HG02610 (cell line): ENCODE measurements around the gene ELMOD1.
A peak's percentile ranks its signal among the peaks of the same experiment; 100 is the strongest.

Source experiments
- ATAC-seq: cut with Tn5 transposase; IDR thresholded peaks from one replicate; pipeline ENCODE4 v1.9.1; 2021; ENCODE audit warnings: mild to moderate bottlenecking, moderate library complexity; ENCODE audit not compliant: unreplicated experiment

ELMOD1 gene

DNA sequence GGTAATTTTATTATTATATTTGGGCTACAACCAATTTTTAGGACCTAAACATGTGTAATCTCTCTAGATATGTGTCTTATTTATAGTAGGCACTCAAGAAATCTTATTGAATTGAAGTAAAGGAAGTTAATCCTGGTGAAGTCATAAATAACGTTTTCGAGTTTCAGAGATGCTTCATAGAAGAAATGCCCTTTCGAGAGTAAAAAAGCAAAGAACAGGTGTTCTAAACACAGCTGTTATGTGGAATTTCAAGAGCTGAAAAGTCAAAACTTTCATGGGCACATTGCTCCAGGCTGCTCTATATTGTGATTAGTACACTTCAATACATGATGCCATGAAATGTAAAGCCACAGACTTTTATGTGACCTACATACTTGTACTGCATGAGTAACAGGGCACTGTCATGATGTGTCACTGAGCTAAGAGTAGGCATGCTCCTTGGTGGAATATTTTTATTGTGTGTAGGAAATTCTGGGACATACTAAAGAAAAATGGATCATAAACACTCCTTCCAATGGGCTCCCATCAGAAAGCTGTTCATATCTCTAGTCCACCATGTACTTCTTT, 7.2 kb upstream of the ELMOD1 start:
- no peak for ATAC-seq

DNA sequence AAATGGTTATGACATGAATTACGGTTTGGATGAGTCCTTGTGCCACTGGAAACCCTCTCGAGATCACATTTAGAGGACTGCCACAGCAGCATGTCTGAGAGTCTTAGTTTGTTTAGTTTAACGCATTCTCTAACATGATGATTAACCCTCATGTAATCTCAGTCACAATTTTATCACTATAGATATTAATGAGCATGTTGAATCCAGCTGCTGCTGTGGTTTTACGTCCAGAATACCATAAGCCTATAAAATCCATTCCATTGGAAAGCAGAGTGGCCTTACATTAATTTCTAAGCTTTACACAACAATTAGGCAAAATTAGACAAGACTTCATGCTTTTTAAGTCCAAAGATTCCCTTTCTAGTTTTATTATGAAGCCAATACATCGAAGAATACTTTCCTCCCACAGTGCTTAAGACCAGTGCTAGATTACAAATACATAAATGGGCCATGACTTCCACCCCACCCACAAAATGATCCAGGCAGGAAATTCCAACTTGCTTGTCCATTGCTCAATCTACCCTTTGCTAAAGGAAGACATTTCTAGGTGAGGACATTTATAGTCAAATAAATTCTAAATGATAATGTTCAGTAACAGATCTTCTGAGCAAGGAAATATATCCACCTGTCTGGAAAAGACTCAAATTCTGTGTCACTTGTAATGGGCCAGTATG, 3.5 kb upstream of the ELMOD1 start:
- ATAC-seq: no peak

DNA sequence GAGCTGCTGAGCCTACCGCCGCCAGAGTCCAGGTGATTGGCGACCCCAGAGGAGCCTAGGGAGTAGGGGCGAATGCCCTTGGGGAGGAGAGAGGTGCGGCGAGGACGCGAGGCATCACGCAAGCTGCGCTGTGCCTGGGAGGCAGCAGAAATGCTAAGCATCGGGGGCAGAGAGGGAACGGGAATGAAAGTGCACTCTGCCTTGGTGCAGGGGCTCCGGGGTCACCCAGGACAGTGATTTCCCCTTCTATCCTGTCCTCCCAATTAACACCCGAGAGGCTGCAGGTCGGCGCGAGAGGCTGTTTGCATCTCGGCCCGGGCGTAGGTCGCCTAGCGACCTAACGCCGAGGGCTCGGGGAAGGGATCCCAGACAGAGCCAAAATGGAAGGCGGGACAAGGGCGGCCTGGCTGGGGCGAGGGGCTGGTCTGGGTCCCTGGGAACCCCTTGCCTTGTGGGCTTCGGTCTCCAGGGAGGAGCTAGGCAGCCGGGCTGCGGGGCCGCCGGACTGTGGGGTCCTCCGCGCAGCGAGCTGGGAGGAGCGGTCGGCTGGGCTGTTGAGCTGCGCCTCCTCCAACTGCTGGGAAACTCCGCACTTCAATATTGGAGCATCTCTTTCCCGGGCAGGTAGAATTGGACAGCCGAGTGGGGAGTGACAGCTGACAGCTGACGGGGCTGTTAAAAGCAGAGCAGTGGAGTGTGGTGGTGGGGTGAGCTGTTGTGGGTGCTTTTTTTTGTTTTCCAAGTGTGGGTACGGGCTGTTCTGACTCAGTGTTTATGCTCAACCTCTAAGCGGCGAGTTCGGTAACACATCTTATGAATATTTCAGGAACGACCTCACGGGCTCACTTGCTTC, 657 bp downstream of the ELMOD1 start:
- ATAC-seq: peak; percentile 36

DNA sequence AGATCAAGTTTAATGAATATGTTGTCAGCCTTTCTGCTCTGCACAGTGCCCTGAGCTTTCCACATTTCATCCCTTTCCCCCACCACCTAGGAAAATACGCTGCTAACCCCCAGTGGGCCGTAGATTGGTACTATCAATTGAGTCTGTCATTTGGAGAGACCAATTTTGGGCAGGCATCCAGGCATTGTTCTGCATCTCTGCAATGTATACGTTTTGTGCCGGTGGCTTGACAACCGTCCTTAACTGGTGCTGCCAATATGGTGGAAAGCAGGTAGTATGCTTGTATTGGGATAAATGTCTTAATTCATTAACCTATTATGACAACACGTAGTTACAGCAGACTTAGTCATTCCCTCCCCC, 1.3 kb downstream of the ELMOD1 start:
- no peak for ATAC-seq

DNA sequence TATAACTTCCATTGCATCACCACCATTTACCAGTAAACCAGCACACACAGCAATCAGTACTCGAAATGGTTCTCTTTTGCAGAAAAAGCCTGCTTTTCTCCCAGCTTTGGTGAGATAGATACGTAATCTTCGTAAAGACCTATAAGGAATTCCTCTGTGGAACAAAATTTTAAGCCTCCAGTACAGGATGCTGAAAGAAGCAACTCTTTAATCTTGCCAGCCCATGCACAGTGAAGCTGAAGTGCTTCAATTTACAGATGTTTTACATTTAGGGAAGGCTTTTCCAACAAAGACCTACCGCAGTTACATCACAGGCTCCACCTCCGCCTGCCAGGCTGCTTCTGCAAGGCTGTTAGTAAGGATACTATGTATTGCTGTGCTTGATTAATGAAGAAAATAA, 1.9 kb downstream of the ELMOD1 start:
- ATAC-seq: no peak

DNA sequence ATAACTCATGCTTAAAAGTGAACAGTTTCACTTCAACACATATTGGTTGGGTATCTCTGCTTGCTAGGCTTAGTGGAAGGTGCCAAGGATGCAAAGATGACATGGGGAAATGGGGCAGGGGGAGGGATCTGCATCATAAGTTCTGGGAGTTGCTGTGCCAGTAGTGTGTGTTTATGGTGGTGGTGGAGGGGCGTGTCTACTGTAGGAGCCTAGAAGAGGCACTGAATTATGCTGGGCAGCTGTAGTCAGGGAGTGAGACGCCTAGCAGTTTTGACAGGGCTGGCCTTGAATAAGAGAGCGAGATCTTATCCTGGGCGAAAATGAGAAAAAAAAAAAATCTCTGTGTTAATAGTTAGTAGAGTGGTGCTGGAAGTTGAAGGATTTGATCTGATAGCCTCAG, 3.0 kb downstream of the ELMOD1 start:
- no peak for ATAC-seq

DNA sequence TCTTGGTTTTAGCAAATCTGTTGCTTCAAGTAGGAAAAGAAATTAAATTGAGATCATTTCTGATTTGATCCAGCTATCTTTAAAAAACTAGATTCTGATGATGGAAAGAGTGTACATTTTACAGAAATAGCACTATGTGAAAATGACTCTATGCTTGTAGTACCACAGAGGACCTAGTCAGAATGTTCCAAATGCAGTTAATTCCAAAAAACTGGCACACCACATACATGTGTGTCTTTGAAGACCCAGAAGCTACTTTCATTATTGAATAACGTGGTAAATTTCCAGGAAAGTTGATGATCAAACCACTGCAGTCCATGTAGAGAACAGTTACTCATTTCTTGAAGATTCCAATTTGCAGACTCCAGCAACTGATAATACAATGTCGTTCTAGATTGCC, 3.8 kb downstream of the ELMOD1 start:
- ATAC-seq: no peak

DNA sequence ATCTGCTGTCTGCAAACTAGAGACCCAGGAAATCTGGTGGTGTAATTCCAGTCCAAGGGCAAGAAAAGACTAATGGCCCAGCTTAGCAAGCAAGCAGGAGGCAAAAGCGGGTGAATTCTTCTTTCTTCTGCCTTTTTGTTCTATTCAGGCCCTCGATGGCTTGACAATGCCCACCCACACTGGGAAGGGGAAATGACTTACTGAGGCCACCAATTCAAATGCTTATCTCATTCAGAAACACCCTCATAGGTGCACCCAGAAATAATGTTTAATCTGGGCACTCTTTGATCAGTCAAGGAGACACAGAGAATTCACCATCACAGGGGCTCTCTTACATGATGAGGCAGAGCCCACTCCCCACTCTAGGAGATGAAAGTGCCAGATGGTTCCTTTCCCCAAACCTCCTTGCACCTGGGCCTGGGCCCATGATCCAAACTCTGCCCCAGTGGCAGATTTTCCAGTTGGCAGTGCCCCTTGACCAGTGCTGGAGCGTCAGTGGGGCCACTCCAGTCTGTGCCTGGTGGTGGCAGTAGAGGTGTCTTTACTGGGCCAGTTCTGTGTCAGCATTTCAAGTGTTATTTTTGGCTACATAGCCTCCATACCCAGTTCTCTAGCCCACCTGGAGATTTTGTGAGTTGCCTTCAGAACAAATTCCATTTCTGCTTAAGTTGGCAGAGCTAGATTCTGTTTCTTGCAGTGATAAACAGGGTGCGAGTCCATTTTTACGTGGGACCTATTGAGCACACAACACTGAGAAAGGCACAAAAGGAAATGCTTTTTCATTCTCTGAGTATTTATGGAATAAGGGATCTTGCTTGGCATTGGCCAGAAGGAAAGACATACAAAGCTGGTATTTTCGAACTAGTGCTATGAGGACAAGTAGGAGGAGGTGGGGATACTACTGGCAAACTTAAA, 7.5 kb downstream of the ELMOD1 start:
- peak; percentile 62 for ATAC-seq

DNA sequence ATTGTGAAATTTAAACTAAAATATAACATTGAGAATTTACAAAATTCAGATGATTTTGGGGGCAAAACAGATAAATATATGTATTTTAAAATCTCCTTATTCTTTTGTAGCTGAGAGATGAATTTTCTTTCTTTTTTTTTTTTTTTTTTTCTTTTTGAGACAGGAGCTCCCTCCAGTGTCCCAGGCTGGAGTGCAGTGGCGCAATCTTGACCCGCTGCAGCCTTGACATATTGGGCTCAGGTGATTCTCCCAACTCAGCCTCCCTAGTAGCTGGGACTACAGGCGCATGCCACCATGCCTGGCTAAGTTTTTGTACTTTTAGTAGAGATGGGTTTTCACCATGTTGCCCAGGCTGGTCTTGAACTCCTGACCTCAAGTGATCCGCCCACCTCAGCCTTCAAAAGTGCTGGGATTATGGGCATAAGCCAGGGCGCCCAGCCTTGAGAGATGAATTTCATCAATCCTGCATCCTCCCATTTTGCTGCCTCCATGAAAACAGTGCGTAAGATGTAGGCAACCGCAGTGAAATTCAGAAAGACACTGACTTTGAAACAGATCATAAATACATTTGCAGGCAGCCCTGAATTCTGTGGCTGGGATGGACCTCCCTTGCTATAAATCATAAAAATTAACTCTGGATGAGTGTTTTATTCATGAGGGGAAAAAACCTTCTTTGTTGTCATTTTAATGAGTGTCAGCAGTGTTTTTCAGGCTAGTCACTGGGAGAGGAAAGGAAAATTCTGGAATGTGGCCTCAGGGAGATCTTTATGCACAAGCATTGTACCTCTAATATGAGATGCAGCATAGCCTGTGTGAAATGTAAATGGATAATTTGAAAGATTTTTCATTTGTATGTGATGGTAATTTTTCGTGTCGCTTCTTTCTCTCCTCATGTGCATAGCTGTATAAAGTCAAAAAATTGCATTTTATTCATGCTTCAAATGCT, 14.4 kb downstream of the ELMOD1 start:
- ATAC-seq: no peak

DNA sequence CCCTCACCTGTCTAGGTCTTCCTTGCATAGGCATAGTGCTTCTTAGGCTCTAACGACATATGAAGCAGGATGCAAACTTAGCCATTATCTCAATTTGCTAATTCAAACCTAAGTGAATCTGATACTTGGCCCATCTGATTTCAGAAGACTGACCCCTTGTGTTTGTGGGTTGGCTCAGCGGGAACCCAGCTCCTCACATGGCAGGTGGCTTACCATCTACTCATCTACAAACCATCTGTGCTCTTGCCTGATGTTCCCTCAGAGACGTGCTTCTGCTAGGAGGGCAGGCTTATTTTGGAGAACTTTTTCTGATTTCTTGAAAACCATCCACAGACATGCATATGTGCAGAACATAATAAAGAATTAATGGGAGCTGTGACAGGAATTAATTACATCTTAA, 15.2 kb downstream of the ELMOD1 start:
- no peak for ATAC-seq

DNA sequence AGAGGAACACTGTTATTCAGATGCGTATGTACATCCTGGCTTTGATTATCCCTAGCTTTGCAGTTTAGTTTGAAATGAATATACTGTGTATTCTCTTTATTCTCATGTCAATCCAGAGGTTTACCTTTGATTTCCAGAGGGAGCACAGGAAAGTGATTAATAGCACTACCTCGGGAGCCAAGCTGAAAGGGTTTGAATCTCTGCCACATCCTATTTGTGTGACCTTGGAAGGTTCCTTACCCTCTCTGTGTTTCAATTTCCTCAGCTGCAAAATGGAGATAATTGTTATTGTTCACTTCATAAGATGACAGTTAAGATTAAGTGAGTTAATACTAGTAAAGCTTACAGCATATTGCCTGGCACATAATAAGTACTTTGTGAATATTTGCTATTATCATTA, 17.9 kb downstream of the ELMOD1 start:
- ATAC-seq: no peak

DNA sequence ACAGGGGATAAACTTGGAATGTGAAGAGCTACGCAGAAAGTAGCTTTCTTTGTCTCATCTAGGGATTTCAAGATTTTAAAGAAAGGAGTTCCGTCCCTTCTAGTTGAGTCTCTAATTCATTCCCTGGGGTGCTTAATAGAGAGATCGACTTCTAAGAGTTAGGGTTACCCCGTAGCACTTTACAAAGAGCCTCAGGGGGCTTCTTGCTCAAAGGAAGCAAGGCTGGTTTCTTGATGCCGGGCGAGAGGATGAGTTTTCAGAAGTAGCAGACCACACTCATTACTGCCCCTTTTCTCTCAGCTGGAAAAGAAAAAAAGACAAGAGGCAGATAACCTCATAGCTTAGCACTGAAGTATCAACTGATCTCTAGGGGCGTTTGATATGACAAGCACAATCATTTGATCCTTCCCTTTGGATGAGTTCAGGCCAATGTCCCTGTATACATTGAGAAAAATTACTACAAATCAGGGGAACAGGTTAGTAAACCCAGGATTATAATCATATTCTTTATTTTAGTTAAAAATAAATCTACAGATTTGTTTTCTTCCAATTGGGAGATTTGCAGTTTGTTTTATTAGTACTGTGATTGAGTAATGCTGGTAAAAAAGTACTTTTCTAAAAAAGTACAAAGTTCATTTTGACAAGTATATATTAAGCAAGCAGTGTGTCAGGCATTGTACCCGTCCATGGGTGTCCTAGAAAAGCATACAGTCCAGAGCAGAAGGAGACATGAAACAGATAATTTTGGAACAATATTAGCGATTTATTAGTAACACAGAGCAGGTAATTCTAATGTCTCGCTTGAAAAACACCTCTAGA, 18.7 kb downstream of the ELMOD1 start:
- ATAC-seq: no peak

DNA sequence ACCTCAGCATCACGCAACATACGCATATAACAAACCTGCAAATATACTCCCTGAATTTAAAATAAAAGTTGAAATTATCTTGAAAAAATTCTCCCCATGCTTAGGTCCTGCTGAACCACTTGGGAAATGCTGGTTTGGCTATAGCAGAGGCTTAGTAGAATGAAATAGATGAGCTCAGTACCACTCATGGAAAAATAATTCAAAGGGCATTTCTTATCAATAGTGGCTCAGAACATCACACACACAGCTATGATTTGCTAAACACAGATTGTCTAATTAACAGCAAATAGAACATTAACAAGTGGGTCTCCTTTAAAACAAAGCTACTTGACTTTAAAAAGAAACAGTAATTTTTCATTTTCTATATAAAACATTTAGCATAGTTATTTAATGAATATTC, 21.5 kb downstream of the ELMOD1 start:
- ATAC-seq: no peak

DNA sequence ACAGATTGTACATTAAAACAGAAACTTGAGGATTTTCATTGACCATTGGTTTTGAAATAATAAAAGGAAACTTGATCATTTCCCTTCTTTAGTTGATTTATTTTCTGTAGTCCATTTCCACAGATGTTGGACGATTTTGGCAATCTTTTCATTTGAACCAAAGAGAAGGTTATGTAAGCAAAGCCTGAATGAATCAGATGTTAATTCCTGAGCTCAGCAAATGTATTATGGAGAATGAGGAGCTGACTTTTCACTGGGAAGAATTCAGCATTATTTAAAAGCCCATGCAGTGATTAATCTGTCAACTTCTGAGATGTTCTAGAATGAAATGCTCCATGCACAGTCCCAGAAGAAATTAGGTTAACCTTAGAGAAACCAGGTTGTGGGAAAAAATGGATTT, 29.0 kb downstream of the ELMOD1 start:
- ATAC-seq: no peak

DNA sequence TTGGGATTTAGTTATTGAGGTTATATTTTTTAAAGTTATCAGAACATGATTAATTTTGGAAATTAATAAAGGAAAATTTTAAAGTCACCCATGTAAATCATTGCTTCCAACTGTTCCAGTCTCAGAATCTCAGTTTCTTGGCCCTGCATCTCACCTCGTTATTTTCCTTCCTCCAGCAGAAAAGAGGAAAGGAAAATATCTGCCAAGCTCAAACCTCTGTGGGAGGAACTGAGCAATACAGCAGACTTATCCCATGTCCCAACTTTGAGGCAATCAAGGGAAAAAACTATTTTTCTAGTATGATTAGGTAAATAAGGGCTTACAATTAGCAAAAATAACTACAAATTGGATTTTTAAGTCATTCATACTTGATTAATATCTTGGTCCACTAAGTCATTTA, 30.1 kb downstream of the ELMOD1 start:
- ATAC-seq: no peak

DNA sequence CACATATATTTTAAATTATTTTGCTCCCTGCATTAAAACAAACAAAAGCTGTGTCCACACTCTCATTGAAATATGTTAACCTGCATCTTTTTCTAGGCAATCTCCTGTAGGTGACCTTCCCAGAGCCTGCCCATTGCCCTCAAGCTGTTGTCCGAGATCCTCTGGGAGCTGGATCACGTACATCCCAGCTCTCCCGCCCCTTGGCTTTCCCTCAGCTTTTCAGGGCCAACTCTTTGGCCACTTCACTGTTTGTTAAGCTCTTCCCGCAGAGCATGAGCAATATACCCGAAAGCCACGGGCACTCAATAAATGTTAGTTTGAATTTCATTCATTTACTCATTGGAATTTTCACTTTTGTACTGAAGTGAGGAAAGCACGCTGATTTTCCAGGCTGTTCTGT, 32.2 kb downstream of the ELMOD1 start:
- no peak for ATAC-seq

DNA sequence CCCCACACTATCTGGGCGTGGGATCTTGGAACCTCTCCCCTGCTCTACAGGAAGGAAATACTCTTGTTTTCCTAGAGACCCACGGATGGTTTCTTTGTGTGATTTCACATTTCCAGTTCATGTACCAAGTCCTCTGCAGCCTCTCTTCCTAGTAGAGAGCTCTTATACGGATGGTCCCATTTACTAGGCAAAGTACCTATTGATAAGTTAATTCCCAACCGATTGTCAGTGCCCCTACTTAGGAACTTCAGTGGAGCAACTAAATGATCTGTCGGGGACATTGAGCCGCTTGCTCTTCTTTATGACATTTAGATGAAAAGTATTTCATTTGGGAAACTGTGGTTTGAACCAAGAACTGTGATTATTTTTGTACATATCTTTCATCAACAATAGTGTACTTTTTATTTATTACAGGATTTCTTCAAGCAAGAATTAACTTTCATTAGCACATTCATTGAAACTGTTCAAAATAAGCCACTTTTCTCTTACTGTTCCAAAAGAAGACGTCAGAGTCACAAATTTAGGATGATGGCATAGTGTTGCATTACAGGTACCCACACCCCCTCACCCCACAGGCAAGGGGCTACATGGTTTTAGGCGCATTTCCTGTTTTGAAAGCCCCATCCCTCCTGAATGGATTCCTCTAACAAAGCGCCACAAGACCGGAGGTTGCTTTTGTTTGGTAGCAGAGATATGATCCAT, 34.2 kb downstream of the ELMOD1 start:
- no peak for ATAC-seq

DNA sequence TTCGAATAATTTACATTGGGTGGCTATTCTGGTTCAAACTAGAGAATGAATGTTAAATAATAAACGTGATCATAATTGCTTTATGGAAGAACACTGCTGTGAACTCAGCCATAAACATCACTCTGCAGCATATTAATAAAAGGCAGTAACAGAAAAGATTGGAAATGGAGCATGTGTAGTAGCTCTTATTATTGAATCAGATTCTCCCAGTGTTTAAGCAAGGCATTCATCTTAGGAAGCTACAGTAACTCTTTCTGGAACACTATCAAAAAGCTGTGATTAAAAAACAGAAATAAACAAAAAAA, 34.7 kb downstream of the ELMOD1 start:
- ATAC-seq: no peak

DNA sequence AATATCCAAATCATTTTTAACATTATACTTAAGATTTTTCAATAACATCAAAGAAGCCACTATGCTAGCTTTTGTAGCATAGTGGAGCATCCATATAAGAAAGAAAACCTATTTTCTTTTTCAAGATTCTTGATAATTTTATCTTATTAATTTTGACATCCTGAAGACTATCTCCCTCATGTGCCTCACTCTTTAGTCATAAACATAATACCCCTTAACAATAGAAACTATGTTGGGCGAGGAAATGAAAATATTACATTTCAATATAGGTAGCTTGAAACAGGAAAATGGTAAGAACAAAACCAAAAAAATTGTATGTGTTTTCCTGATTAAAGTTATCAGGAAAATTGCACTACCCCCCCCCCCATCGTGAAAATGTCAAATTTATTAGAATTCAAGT, 40.1 kb downstream of the ELMOD1 start:
- ATAC-seq: no peak
